Activated T-helper 1 cell treated with anti-CD3 and anti-CD28 coated beads, Interleukin-2, amount 50 U/mL, for 16 hours (primary cell): ENCODE measurements around the gene DNM3.
A peak's percentile ranks its signal among the peaks of the same experiment; 100 is the strongest.

Experiments used
- DNase-seq, 2 donors: peaks; one replicate each; pipeline ENCODE4 v3.0.0-alpha.2; 2020; ENCODE audit warnings: low read depth in 1 of 2, low spot score in 1 of 2

The DNM3 gene

GRCh38 chr1:172165403-172165802, 324.1 kb downstream of the DNM3 start:
- DNase-seq: no peak

GRCh38 chr1:172167796-172168596, 326.7 kb downstream of the DNM3 start:
- DNase-seq: no peak

- no peak for DNase-seq
Observed at GRCh38 chr1:172168597-172168872, 327.2 kb downstream of the DNM3 start.

- no peak for DNase-seq
Observed at GRCh38 chr1:172169836-172170235, 328.5 kb downstream of the DNM3 start.

GRCh38 chr1:172172352-172172831, 331.1 kb downstream of the DNM3 start:
- DNase-seq: no peak

GRCh38 chr1:172176206-172176605, 334.9 kb downstream of the DNM3 start:
- DNase-seq: no peak

GRCh38 chr1:172177849-172178248, 336.6 kb downstream of the DNM3 start:
- no peak for DNase-seq

GRCh38 chr1:172178886-172179285, 337.6 kb downstream of the DNM3 start:
- no peak for DNase-seq

GRCh38 chr1:172179918-172180317, 338.6 kb downstream of the DNM3 start:
- DNase-seq: no peak

- peak in 1 of 2 donors; percentile 5 for DNase-seq
Observed at GRCh38 chr1:172180501-172181285, 339.4 kb downstream of the DNM3 start.

- no peak for DNase-seq
Observed at GRCh38 chr1:172184506-172185191, 343.4 kb downstream of the DNM3 start.

GRCh38 chr1:172185211-172185610, 343.9 kb downstream of the DNM3 start:
- DNase-seq: no peak

- no peak for DNase-seq
Observed at GRCh38 chr1:172185996-172186395, 344.7 kb downstream of the DNM3 start.

GRCh38 chr1:172201572-172201971, 360.3 kb downstream of the DNM3 start:
- no peak for DNase-seq

- DNase-seq: no peak
Observed at GRCh38 chr1:172203135-172203823, 362.0 kb downstream of the DNM3 start.

- no peak for DNase-seq
Observed at GRCh38 chr1:172203902-172204301, 362.6 kb downstream of the DNM3 start.

- DNase-seq: no peak
Observed at GRCh38 chr1:172206256-172206655, 365.0 kb downstream of the DNM3 start.

GRCh38 chr1:172208635-172209034, 367.3 kb downstream of the DNM3 start:
- no peak for DNase-seq

- no peak for DNase-seq
Observed at GRCh38 chr1:172211221-172211620, 369.9 kb downstream of the DNM3 start.

- no peak for DNase-seq
Observed at GRCh38 chr1:172212124-172212523, 370.8 kb downstream of the DNM3 start.

- no peak for DNase-seq
Observed at GRCh38 chr1:172215006-172215405, 373.7 kb downstream of the DNM3 start.
